BLaER1 (cell line): ENCODE results near the gene LDHAL6B.

Experiments used
- H3K27ac ChIP-seq: shearing (Covaris generic); formaldehyde crosslinking; 2 replicates; pipeline ENCODE4 v1.8.1; 2022
- H3K27me3 ChIP-seq: shearing (Covaris generic); formaldehyde crosslinking; 2 replicates; pipeline ENCODE4 v1.8.1; 2022
- H3K36me3 ChIP-seq: shearing (Covaris generic); formaldehyde crosslinking; 2 replicates; pipeline ENCODE4 v1.8.1; 2022
- H3K4me1 ChIP-seq: shearing (Covaris generic); formaldehyde crosslinking; 2 replicates; pipeline ENCODE4 v1.8.1; 2022
- H3K4me2 ChIP-seq: shearing (Covaris generic); formaldehyde crosslinking; 2 replicates; pipeline ENCODE4 v1.8.1; 2022
- H3K4me3 ChIP-seq: shearing (Covaris generic); formaldehyde crosslinking; 2 replicates; pipeline ENCODE4 v1.8.1; 2022
- H3K9ac ChIP-seq: shearing (Covaris generic); formaldehyde crosslinking; 2 replicates; pipeline ENCODE4 v1.8.1; 2022
- H3K9me3 ChIP-seq: shearing (Covaris generic); formaldehyde crosslinking; 2 replicates; pipeline ENCODE4 v1.8.1; 2022
- H4K20me1 ChIP-seq: shearing (Covaris generic); formaldehyde crosslinking; 2 replicates; pipeline ENCODE4 v1.8.1; 2022
- Cebpa-rat ChIP-seq: shearing (Covaris generic); IDR thresholded peaks from 2 replicates; pipeline ENCODE4 v1.8.1; 2022

LDHAL6B gene

DNA sequence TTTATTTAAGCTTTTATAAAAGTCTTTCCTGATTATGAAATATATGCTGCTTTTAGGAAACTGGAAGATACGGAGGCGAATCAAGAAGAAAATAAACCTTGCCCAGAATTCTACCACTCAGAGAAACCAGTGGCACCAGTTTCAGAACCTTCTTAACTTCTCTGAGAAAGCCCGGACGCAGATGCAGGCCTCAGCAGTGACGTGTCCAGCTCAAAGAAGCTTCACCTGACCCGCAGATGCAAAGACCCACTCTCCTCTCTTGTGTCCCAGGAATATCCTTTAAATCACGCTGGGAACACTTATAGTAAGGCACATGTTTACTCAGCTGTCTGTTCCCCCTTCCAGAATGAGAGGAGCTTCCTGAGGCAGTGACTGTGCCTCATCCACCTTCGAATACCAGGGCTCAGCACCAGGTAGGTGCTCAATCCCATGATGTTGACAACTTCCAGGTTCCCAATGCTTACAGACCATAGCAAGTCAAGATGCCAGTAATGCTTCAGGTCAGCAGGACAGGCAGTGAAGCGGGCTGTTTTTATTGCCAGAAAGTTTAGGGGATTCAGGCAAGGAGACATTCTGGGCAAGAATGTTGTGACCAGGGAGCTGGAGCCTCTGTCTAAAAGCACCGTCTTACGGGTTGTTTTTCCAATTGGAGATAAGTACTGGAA, 39.9 kb upstream of the LDHAL6B start:
- Histone ChIP-seq H3K9ac (no peak overlapping the region), H3K36me3 (no peaks in the 10 kb centered on the region), H3K4me3 (no peak overlapping the region), H3K4me1 (peaks cover 14% of the 10 kb centered on the region), H3K27me3 (no peaks in the 10 kb centered on the region), H4K20me1 (no peaks in the 10 kb centered on the region), H3K4me2 (no peak overlapping the region), H3K27ac (peak overlapping the region; percentile 54; the same call in 1 of the 2 replicates), H3K9me3 (no peaks in the 10 kb centered on the region)
- TF ChIP-seq Cebpa-rat = no peak

DNA sequence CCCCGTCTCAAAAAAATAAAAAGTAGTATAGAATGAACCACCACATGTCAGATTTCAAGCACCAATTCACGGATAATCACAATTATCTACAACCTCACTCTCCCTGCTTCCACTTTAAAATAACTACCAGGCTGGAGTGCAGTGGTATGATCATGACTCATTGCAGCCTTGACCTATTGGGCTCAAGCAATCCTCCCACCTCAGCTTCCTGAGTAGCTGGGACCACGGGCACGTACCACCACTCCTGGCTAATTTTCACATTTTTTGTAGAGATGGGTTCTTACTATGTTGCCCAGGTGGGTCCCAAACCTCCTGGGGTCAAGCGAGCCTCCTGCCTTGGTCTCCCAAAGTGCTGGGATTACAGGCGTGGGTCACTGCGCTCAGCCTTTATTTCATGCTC, 38.1 kb upstream of the LDHAL6B start:
- no peak overlapping the region for H3K27ac ChIP-seq
- H4K20me1 ChIP-seq = no peaks in the 10 kb centered on the region
- no peak overlapping the region for H3K9ac ChIP-seq
- TF ChIP-seq Cebpa-rat = no peak
- no peaks in the 10 kb centered on the region for H3K9me3 ChIP-seq
- H3K4me1 ChIP-seq = peaks cover 14% of the 10 kb centered on the region
- no peak overlapping the region for H3K4me3 ChIP-seq
- no peaks in the 10 kb centered on the region for H3K27me3 ChIP-seq
- no peak overlapping the region for H3K4me2 ChIP-seq
- H3K36me3 ChIP-seq = no peaks in the 10 kb centered on the region

DNA sequence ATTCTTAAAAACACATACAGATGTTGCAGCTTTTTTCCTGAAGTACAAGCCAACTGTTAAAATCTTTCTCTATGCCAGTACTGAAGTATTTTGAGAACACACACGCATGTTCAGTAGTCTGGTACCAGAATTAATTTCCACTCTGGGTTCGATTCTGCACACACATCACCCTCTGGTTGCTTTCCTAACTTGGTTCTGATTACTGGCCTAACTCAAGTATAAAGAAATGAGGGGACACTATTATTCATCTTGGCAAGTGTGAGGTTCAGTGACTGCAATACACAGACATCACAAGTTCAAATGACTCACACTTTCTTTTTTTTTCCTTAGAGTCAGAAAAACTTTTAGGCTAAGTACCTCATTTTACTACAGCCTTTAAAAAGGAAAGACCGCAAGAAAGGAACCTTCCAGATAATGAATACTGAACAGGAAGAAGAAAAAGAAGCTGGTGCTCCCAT, 37.4 kb upstream of the LDHAL6B start:
- Histone ChIP-seq H3K9me3 (no peaks in the 10 kb centered on the region), H3K9ac (no peak overlapping the region), H3K27me3 (no peaks in the 10 kb centered on the region), H4K20me1 (no peaks in the 10 kb centered on the region), H3K4me3 (no peak overlapping the region), H3K4me1 (peaks cover 14% of the 10 kb centered on the region), H3K27ac (no peak overlapping the region), H3K4me2 (no peak overlapping the region), H3K36me3 (no peaks in the 10 kb centered on the region)
- no peak for TF ChIP-seq Cebpa-rat

DNA sequence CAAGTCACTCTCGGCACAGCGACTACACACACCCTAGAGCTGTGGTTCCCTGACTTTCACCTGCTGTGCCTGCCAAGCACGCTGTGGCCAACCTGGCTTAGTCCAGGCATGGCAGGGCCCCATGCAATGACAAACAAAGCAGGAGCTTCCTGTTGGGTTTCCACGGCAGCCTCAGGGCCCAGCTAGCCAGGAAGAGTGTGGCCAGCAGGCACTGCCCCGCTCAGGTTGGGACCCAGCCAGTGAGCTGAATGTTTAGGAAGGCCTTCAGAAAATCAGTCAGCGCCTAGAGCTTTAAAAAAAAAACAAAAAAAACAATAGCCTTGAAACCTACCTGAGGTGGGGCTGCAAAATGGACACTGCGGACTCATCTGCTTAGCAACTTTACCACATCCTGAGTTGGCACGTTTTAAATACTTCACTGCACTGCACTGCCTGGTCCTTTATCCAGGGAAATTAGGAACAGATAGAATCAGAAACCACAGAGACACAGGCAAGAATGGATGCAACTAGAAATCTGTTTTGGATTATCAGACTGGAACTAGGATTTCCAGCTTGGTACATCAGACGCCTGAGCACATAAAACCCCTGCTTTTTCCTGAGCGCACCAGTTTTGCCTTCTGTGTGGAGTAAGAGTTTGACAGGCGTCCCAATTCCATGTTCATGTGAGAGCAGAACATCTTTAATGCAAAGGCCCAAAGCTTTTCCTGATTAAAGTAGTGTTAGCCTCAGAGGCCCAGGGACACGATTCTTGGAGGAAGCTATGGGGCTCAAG, 36.2 kb upstream of the LDHAL6B start:
- Histone ChIP-seq H3K27me3 (no peaks in the 10 kb centered on the region), H3K36me3 (no peaks in the 10 kb centered on the region), H3K4me1 (peaks cover 9% of the 10 kb centered on the region), H4K20me1 (no peaks in the 10 kb centered on the region), H3K4me3 (no peak overlapping the region), H3K9ac (no peak overlapping the region), H3K9me3 (no peaks in the 10 kb centered on the region), H3K27ac (no peak overlapping the region), H3K4me2 (no peak overlapping the region)
- TF ChIP-seq Cebpa-rat = no peak

DNA sequence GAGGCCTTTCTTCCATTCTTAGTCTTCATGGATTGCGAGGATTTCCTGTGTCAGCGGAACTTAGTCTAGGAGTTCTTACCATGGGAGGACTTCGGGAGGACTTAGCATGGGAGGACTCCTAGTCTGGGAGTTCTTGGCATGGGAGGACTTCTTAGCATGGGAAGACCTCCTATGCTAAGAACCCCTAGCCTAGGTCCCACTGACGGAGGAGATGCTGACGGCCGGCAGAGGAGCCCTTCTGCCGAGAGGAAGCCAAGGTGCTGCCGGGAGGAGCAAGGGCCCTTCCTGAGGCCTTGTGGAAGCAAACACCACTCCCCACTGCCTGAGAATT, 35.6 kb upstream of the LDHAL6B start:
- no peak for TF ChIP-seq Cebpa-rat
- no peak overlapping the region for H3K9ac ChIP-seq
- H3K27me3 ChIP-seq = no peaks in the 10 kb centered on the region
- no peak overlapping the region for H3K4me3 ChIP-seq
- H3K4me2 ChIP-seq = no peak overlapping the region
- no peaks in the 10 kb centered on the region for H4K20me1 ChIP-seq
- H3K4me1 ChIP-seq = peaks cover 3% of the 10 kb centered on the region
- H3K27ac ChIP-seq = no peak overlapping the region
- H3K36me3 ChIP-seq = no peaks in the 10 kb centered on the region
- no peaks in the 10 kb centered on the region for H3K9me3 ChIP-seq

DNA sequence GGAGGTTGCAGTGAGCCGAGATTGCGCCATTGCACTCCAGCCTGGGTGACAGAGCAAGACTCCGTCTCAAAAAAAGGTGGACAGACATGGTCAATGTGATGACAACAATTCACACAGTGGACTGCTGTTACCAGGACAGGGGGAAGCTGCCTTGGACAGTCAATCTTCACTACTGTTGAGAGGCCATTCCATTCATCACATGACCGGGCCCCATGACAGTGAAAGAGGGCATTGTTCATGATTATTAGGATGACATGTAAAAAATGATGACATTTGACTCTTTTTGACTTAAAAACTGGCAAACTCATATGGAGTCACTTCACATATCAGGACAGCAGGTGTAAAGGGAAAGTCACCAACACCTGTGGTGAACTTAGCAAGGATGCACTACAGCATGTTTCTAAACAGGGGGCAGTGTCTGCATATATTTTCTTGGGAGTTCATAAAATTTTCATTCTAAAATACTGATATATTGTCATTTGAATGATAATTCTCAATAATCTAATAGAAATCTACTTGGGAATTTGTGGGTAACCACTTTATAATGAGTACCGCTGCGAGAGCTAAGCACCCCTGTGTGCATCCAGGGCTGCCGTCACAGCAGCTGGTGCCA, 34.2 kb upstream of the LDHAL6B start:
- H3K9ac ChIP-seq = no peak overlapping the region
- TF ChIP-seq Cebpa-rat = no peak
- H3K27ac ChIP-seq = no peak overlapping the region
- H3K9me3 ChIP-seq = no peaks in the 10 kb centered on the region
- no peaks in the 10 kb centered on the region for H3K36me3 ChIP-seq
- H3K4me3 ChIP-seq = no peak overlapping the region
- no peaks in the 10 kb centered on the region for H3K27me3 ChIP-seq
- H3K4me2 ChIP-seq = no peak overlapping the region
- no peaks in the 10 kb centered on the region for H3K4me1 ChIP-seq
- H4K20me1 ChIP-seq = no peaks in the 10 kb centered on the region

DNA sequence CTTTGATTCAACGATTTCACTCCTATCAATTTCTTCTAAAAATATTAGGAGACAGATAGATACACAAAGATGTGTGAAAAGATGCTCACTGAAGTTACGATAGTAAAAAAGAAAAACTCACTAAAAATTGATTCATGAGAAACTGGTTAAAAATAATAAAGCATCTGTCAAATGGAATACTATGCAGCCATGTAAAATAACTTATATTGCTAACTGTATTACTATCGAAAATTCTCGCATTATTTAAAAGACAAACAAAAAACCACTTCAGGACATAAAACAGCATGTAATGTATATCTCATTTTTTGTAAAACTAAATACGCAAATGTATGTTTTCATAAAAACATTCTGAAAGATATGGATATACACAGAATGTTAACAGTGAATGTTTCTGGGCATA, 33.4 kb upstream of the LDHAL6B start:
- no peak for TF ChIP-seq Cebpa-rat
- Histone ChIP-seq H3K36me3 (no peaks in the 10 kb centered on the region), H3K27me3 (no peaks in the 10 kb centered on the region), H3K4me1 (no peaks in the 10 kb centered on the region), H3K27ac (no peak overlapping the region), H3K4me2 (no peak overlapping the region), H3K9ac (no peak overlapping the region), H3K4me3 (no peak overlapping the region), H3K9me3 (no peaks in the 10 kb centered on the region), H4K20me1 (no peaks in the 10 kb centered on the region)

DNA sequence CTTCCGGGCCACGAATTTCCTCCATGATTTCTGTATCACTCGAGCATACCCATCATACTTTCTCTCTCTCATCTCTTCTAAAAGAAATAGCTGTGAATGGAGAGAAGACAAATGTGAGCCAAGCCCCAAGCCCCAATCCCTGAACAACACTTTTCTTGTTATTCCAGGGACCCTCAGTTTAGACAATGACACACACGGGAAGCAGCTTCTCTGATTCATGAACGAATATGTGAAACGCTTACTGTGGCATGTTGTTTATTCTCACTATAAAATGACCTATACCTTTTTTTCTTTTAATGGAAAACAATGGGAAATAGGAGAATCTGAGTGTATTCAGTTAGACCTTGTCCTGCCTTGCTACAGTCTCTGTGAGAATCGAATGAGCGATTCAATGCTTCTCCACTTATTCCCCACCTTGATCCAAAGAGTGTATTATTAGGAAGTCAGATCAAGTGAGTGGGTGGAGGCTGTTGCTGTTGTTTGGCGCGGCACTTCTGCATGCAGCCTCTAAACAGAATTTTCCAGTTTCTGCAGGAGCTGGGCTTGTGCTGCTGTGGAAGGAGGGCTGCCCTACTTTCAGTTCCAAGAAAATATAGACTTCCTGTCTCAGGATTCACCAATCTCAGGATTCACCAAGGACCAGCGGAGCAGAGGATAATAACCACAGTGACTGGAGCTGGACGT, 32.4 kb upstream of the LDHAL6B start:
- H3K9ac ChIP-seq = no peak overlapping the region
- H3K4me3 ChIP-seq = no peak overlapping the region
- TF ChIP-seq Cebpa-rat = no peak
- no peak overlapping the region for H3K4me2 ChIP-seq
- no peaks in the 10 kb centered on the region for H3K27me3 ChIP-seq
- H3K36me3 ChIP-seq = no peaks in the 10 kb centered on the region
- H4K20me1 ChIP-seq = no peaks in the 10 kb centered on the region
- no peaks in the 10 kb centered on the region for H3K9me3 ChIP-seq
- H3K27ac ChIP-seq = no peak overlapping the region
- no peaks in the 10 kb centered on the region for H3K4me1 ChIP-seq

DNA sequence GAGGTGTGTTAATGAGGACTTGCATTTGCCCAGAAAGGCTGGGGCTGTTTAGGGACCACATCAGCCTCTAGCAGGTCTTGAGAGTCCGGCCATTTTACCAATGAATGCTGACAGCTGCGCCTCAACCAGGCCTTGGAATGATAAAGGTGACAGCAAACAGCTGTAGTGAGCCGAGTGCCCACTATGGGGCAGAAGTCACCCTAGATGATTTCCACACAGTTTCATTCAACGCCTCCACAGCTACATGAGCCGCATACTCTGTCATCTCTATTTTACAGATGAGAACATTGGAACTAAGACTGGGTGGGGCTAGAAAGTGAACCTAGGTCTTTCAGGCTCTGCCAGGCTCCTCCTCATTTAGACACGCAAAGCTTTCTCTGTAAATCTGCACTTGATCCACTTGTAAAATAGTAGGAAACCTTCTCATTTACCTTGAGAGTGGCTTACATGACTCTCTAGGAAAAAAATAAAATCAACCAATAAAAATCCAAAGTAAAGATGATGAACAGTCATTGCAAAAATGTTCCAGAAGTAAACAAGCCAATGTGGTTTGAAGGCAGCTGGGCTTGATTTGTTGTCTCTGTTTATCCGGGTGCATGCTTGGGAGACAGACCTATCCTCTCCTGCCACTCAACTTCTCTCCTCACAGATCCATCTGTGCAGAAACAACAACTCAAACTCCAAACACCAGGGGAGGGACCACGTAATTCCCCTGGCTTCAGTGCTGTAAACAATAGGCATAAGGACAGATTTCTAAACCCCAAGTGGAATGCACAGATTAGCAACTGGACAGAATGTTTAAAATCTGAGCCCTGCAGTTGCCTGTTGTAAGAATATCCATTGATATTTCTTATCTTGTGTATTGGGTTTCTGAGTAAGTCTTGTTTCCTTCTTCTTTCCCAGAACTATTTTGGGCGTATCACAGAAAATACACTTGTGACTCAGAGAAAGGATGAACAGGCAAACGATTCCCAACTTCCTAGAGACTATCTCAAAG, 31.5 kb upstream of the LDHAL6B start:
- Histone ChIP-seq H3K9me3 (no peaks in the 10 kb centered on the region), H4K20me1 (no peaks in the 10 kb centered on the region), H3K27me3 (no peaks in the 10 kb centered on the region), H3K9ac (no peak overlapping the region), H3K4me3 (no peak overlapping the region), H3K36me3 (no peaks in the 10 kb centered on the region), H3K4me1 (no peaks in the 10 kb centered on the region), H3K27ac (no peak overlapping the region), H3K4me2 (no peak overlapping the region)
- no peak for TF ChIP-seq Cebpa-rat
